Lower leg skin (tissue), 4 donors: ENCODE measurements around the gene MCF2L2. TPM values are rescaled to one million over a fixed set of nuclear protein-coding genes. Genes with fewer than 3 reads are reported as not detected.

ENCODE experiments used
- DNase-seq, 2 donors: peaks; one replicate each; pipeline ENCODE4 v3.0.0-alpha.2; 2019; ENCODE audit warnings: low spot score in 2 of 2
- H3K4me3 ChIP-seq: fragments of 200-600 bp; sonication (generic); 2 replicates; pipeline ENCODE4 v1.5.1; 2017; ENCODE audit warnings: mild to moderate bottlenecking, low read depth; ENCODE audit not compliant: poor library complexity, severe bottlenecking
- CTCF ChIP-seq, 3 donors: fragments of 450-650 bp; IDR thresholded peaks; one replicate each; pipeline ENCODE4 v1.5.1; 2016; ENCODE audit warnings: antibody characterized with exemption in 3 of 3, mild to moderate bottlenecking in 3 of 3, moderate library complexity in 2 of 3
- POLR2A ChIP-seq, 2 donors: fragments of 450-650 bp; IDR thresholded peaks; one replicate each; pipeline ENCODE4 v1.6.1; 2016 to 2017; ENCODE audit warnings: antibody characterized with exemption in 2 of 2, mild to moderate bottlenecking in 1 of 2, moderate library complexity in 1 of 2
- WGBS, 2 donors: methylation state at CpG; one replicate each; pipeline ENCODE4 v1.1.5; 2018; 5-methylcytosine and 5-hydroxymethylcytosine counted together
- intact Hi-C: fragments of 100-400 bp; cut with DNase I; formaldehyde crosslinking; loops from one replicate; pipeline ENCODE4 v1.15.0; 2023; ENCODE audit warnings: low total_unique reads
- total RNA-seq, 4 donors: library from RNA; depleted of rRNA; stranded (reverse); fragments of >200 nt; gene quantifications; one replicate each; pipeline ENCODE4 v1.1.0, GENCODE V29; 2016

MCF2L2 gene
- total RNA-seq, 4 donors from 2014 or later, result 0.88 to 1.3 (median 1.1) TPM; not detected in 1

- 67 to 68% methylated on average over 2 of the region's 2 CpGs for WGBS, 2 donors
- no peak overlapping the region for H3K4me3 ChIP-seq
- DNase-seq, result no peak
- intact Hi-C loops, result loop anchor here (10.0 kb wide), 1 partner anchor 65 kb away; no protein-coding TSS in a partner anchor
- TF ChIP-seq POLR2A (IDR thresholded peaks at IDR 0.05), result no peak
- TF ChIP-seq CTCF (IDR thresholded peaks at IDR 0.05), result no peak
These were observed 58.8 kb downstream of the MCF2L2 start for GRCh38 chr3:183369627-183370026.

GRCh38 chr3:183369117-183369516 is 59.3 kb downstream of the MCF2L2 start:
- intact Hi-C loops, result no loop called here
- 86 to 90% methylated on average over 4 of the region's 4 CpGs for WGBS, 2 donors
- no peak for DNase-seq
- TF ChIP-seq POLR2A (IDR thresholded peaks at IDR 0.05), result no peak
- no peak for TF ChIP-seq CTCF (IDR thresholded peaks at IDR 0.05)
- H3K4me3 ChIP-seq, result no peak overlapping the region

- no peak for TF ChIP-seq POLR2A (IDR thresholded peaks at IDR 0.05)
- no peak for TF ChIP-seq CTCF (IDR thresholded peaks at IDR 0.05)
- DNase-seq, result no peak
- intact Hi-C loops, result no loop called here
- 81 to 90% methylated on average over 3 of the region's 3 CpGs for WGBS, 2 donors
- H3K4me3 ChIP-seq, result no peak overlapping the region
These were observed 67.3 kb downstream of the MCF2L2 start for GRCh38 chr3:183360971-183361624.

GRCh38 chr3:183359036-183359435 is 69.4 kb downstream of the MCF2L2 start:
- no peak for DNase-seq
- 72 to 74% methylated on average over 2 of the region's 2 CpGs for WGBS, 2 donors
- no peak for TF ChIP-seq CTCF (IDR thresholded peaks at IDR 0.05)
- no peak for TF ChIP-seq POLR2A (IDR thresholded peaks at IDR 0.05)
- H3K4me3 ChIP-seq, result no peak overlapping the region
- intact Hi-C loops, result no loop called here

GRCh38 chr3:183357564-183358079 is 70.8 kb downstream of the MCF2L2 start:
- intact Hi-C loops, result no loop called here
- no peak for DNase-seq
- 81 to 84% methylated on average over 8 of the region's 8 CpGs for WGBS, 2 donors
- TF ChIP-seq CTCF (IDR thresholded peaks at IDR 0.05) (no peak), POLR2A (IDR thresholded peaks at IDR 0.05) (no peak)
- no peak overlapping the region for H3K4me3 ChIP-seq

GRCh38 chr3:183356920-183357319 is 71.5 kb downstream of the MCF2L2 start:
- intact Hi-C loops, result no loop called here
- DNase-seq, result no peak
- no peak overlapping the region for H3K4me3 ChIP-seq
- TF ChIP-seq POLR2A (IDR thresholded peaks at IDR 0.05) (no peak), CTCF (IDR thresholded peaks at IDR 0.05) (no peak)
